GM19467 (cell line): ENCODE results near the gene ADAMTS8.

Experiments
- ATAC-seq: cut with Tn5 transposase; IDR thresholded peaks from one replicate; pipeline ENCODE4 v1.9.1; 2021; ENCODE audit warnings: mild to moderate bottlenecking, moderate library complexity; ENCODE audit not compliant: unreplicated experiment

ADAMTS8 gene

DNA sequence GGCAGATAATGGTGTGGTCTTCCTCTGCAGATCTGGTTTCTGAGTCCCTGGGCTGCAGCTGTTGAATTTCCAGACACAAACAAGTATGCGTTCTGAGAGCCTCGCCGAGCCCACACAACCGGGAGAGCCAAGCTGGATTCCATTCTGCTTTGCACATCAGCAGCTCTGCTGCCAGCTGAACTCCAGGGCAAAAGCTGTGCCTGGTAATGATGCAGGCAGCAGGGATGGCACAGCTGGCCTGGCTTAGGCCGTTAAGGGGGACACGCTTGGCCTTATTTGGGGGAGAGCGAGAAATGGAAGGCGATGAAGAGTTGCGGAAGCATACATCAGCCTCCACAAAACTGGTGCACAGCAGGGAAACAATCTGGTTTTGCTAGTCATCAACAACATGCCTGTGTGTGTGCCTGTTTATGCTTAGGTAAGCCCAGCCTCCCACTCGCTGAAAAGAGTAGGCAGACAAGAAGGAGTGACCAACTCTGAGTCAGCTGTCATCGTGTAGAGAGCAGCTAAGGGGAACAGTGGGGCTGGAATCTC lies 25.1 kb downstream of the ADAMTS8 start:
- no peak for ATAC-seq

GRCh38 chr11:130402570-130402969 lies 25.8 kb downstream of the ADAMTS8 start:
- no peak for ATAC-seq

DNA sequence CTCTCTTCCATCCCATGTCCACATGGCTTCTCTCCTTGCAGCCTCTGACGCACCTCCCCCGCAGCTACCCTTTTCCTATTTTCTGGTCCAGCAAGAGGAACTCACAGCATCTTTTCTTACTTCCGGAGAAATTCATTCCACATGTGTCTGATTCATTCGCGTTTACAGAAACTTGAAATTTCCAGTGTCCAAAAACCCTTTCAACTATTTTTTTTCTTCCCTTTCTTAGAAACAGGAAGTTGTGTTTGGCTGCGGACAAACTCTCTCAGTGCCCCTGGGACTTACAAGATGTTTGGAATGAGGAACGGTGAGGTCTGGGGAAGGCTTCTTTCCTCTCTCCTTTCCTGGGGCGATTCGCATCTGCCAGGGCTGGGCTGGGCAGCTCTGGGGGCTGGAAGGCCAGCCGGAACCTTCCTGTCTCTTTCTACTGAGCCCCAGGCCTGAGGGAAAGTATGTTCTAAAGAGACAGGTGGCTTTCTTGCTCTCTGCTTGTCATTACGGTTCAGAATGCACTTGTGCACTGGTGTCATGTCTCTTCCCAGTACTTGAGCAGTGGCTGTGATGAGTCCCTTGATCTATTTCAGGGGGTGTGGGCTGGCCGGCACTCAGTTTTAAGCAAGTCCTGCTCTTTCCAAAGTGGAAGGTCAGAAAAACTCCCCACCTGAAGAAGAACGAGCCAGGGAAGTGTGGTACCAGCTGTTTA lies 27.5 kb downstream of the ADAMTS8 start:
- ATAC-seq, result no peak

DNA sequence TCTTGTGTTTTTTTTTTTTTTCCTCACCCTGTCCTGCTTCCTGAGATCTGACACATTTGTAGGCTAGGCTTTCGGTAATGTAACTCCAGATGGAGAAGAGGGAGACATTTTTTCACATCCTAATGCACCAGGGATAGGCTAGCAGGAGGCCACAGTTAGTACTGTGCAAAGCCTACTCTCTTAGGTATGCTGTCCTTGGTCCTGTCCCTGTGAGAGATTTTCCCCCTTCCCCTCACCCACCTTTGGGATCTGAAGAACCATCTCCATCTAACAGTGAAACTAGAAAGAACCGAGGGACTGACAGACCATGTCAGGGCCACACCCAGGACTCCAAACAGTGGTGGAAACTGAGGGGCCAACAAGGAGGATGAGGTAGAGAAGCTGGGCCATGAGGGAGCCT lies 29.2 kb downstream of the ADAMTS8 start:
- ATAC-seq, result no peak

- ATAC-seq, result no peak
Measured at GRCh38 chr11:130397780-130398179, 30.6 kb downstream of the ADAMTS8 start.

DNA sequence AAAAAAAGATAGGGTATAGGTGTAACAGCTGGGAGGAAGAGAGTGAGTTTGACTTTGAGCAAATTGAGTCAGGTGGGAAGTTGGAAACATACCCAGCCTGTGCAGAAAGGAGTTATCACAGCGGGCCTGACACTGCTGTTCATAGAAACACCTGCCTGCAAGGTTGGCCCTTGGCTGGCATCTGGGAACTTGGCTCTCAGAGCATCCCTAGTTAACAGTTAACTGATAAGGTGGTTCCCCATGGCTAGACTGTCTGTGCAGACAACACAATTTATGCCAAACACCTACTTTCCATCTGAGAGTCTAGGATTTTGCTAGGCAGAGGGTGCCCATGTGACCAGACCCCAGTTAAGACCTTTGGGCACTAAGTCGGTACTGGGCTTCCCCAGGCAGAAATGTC lies 31.4 kb downstream of the ADAMTS8 start:
- no peak for ATAC-seq

GRCh38 chr11:130394615-130395014 lies 33.8 kb downstream of the ADAMTS8 start:
- ATAC-seq, result no peak

GRCh38 chr11:130391711-130392110 lies 36.7 kb downstream of the ADAMTS8 start:
- no peak for ATAC-seq

GRCh38 chr11:130390071-130390758 lies 38.2 kb downstream of the ADAMTS8 start:
- no peak for ATAC-seq

- ATAC-seq, result no peak
Measured at GRCh38 chr11:130389335-130389935, 39.0 kb downstream of the ADAMTS8 start.

- no peak for ATAC-seq
Measured at GRCh38 chr11:130388607-130389205, 39.7 kb downstream of the ADAMTS8 start.

- ATAC-seq, result no peak
Measured at GRCh38 chr11:130386056-130386455, 42.4 kb downstream of the ADAMTS8 start.

- ATAC-seq, result no peak
Measured at GRCh38 chr11:130383344-130384211, 44.8 kb downstream of the ADAMTS8 start.

- ATAC-seq, result no peak
Measured at GRCh38 chr11:130381317-130381716, 47.1 kb downstream of the ADAMTS8 start.

GRCh38 chr11:130380778-130381177 lies 47.6 kb downstream of the ADAMTS8 start:
- ATAC-seq, result no peak

- ATAC-seq, result no peak
Measured at GRCh38 chr11:130379276-130379675, 49.1 kb downstream of the ADAMTS8 start.

- no peak for ATAC-seq
Measured at GRCh38 chr11:130370845-130371590, 57.4 kb downstream of the ADAMTS8 start.

- no peak for ATAC-seq
Measured at GRCh38 chr11:130369713-130370112, 58.7 kb downstream of the ADAMTS8 start.

GRCh38 chr11:130369141-130369691 lies 59.2 kb downstream of the ADAMTS8 start:
- no peak for ATAC-seq

- no peak for ATAC-seq
Measured at GRCh38 chr11:130359419-130359818, 69.0 kb downstream of the ADAMTS8 start.
